HepG2 (cell line): ENCODE results near the gene GDPGP1. TPM values are rescaled to one million over a fixed set of nuclear protein-coding genes. Genes with fewer than 3 reads are reported as not detected.

Experiments used
- BRD4 ChIP-seq: sonication (generic); formaldehyde crosslinking; IDR thresholded peaks from 2 replicates; pipeline ENCODE4 v1.4.0; 2020; ENCODE audit warnings: missing genetic modification reagents
- E2F2 ChIP-seq: sonication (generic); formaldehyde crosslinking; IDR thresholded peaks from 2 replicates; pipeline ENCODE4 v1.4.0; 2020; ENCODE audit warnings: missing genetic modification reagents, borderline replicate concordance
- GABPA ChIP-seq, 2 experiments: IDR thresholded peaks; 2 replicates each; pipeline ENCODE4 v1.6.1; 2011 to 2016; ENCODE audit warnings: low read depth in 2 of 2, low read length in 1 of 2, missing biosample characterization in 1 of 2, missing genetic modification characterization in 1 of 2
- GLI4 ChIP-seq: sonication (generic); formaldehyde crosslinking; IDR thresholded peaks from 2 replicates; pipeline ENCODE4 v1.5.1; 2020; ENCODE audit warnings: missing genetic modification reagents, mild to moderate bottlenecking, moderate library complexity, borderline replicate concordance
- GMEB1 ChIP-seq: sonication (generic); formaldehyde crosslinking; IDR thresholded peaks from 2 replicates; pipeline ENCODE4 v1.5.1; 2020; ENCODE audit warnings: missing genetic modification reagents, mild to moderate bottlenecking, borderline replicate concordance
- HMGA1 ChIP-seq: sonication (generic); formaldehyde crosslinking; conservative IDR thresholded peaks from 2 replicates; pipeline ENCODE4 v1.4.0; 2020; ENCODE audit warnings: missing genetic modification reagents
- HNF4G ChIP-seq, 2 experiments: sonication (generic) in 1 of 2; formaldehyde crosslinking in 1 of 2; IDR thresholded peaks; 2 replicates each; pipeline versions ENCODE4 v1.4.0 to v1.6.1; 2011 to 2020; ENCODE audit warnings: borderline replicate concordance in 2 of 2, low read depth in 2 of 2, mild to moderate bottlenecking in 2 of 2, low read length in 1 of 2, missing genetic modification reagents in 1 of 2, moderate library complexity in 1 of 2
- MTERF4 ChIP-seq: sonication (generic); formaldehyde crosslinking; IDR thresholded peaks from 2 replicates; pipeline ENCODE4 v1.8.0; 2023; ENCODE audit warnings: mild to moderate bottlenecking, missing genetic modification reagents
- MYNN ChIP-seq: sonication (generic); formaldehyde crosslinking; IDR thresholded peaks from 2 replicates; pipeline ENCODE4 v1.4.0; 2020; ENCODE audit warnings: mild to moderate bottlenecking, low read depth, missing genetic modification reagents
- NR2F6 ChIP-seq, 2 experiments: IDR thresholded peaks; 2 replicates each; pipeline ENCODE4 v1.6.1; 2016; ENCODE audit warnings: antibody characterized with exemption in 1 of 2, mild to moderate bottlenecking in 1 of 2
- PITX1 ChIP-seq: sonication (generic); formaldehyde crosslinking; IDR thresholded peaks from 2 replicates; pipeline ENCODE4 v1.5.1; 2020; ENCODE audit warnings: mild to moderate bottlenecking, missing genetic modification reagents
- ZBTB25 ChIP-seq: IDR thresholded peaks from 2 replicates; pipeline ENCODE4 v1.6.1; 2018; ENCODE audit warnings: missing genetic modification reagents
- ZBTB7B ChIP-seq: sonication (generic); formaldehyde crosslinking; IDR thresholded peaks from 2 replicates; pipeline ENCODE4 v1.4.0; 2020; ENCODE audit warnings: missing genetic modification reagents
- ZNF274 ChIP-seq: sonication (generic); formaldehyde crosslinking; IDR thresholded peaks from 2 replicates; pipeline ENCODE4 v1.5.1; 2020; ENCODE audit warnings: mild to moderate bottlenecking, missing genetic modification reagents
- ZNF609 ChIP-seq: sonication (generic); formaldehyde crosslinking; IDR thresholded peaks from 2 replicates; pipeline ENCODE4 v1.4.0; 2020; ENCODE audit warnings: mild to moderate bottlenecking, missing genetic modification reagents, borderline replicate concordance
- ZSCAN12 ChIP-seq: sonication (generic); formaldehyde crosslinking; IDR thresholded peaks from 2 replicates; pipeline ENCODE4 v1.9.0; 2021; ENCODE audit warnings: mild to moderate bottlenecking, missing genetic modification reagents
- polyA plus RNA-seq, 8 experiments: library from polyadenylated mRNA; depleted of rRNA in 3 of 8; stranded (reverse) in 7 of 8; unstranded in 1 of 8; fragments of >200 nt; fragmentation: Illumina TruSeq in 4 of 8; extraction: Trizol in 4 of 8; gene quantifications; 2 replicates each; pipeline versions ENCODE4 v1.2.1 to v1.2.3, GENCODE V29; 2011 to 2016; ENCODE audit warnings: low read depth in 4 of 8, missing spikeins in 1 of 8, mixed read lengths in 1 of 8; ENCODE audit not compliant: insufficient read depth in 1 of 8
- total RNA-seq, 5 experiments: library from RNA; depleted of rRNA; stranded (reverse); fragments of >200 nt; fragmentation: Illumina TruSeq; extraction: Trizol; gene quantifications; 2 replicates each; pipeline ENCODE4 v1.2.3, GENCODE V29; 2016; ENCODE audit warnings: low read depth in 1 of 5

GDPGP1 gene
- total and polyA plus RNA-seq, 2 of the 13 experiments (the other 11 are each of a cell fraction or from before 2014, with no cell fraction given): 1.5 to 4.3 TPM

- TF ChIP-seq ZNF609 (CRISPR knock-in tag) (0 out of 2 replicates have a peak, but pooled peaks have one; percentile 31), HMGA1 (no peak), GMEB1 (0 out of 2 replicates have a peak, but pooled peaks have one; percentile 43), NR2F6 (IDR thresholded peaks at IDR 0.05) (no peak), NR2F6 (CRISPR knock-in tag; IDR thresholded peaks at IDR 0.05) (no peak), ZBTB7B (CRISPR knock-in tag) (0 out of 2 replicates have a peak, but pooled peaks have one; percentile 50), MTERF4 (CRISPR knock-in tag) (no peak), GLI4 (CRISPR knock-in tag) (no peak), HNF4G (IDR thresholded peaks at IDR 0.05; ENCODE audit: borderline replicate concordance, low read depth, low read length) (peak; percentile 86), HNF4G (CRISPR knock-in tag; IDR thresholded peaks at IDR 0.05; ENCODE audit: borderline replicate concordance, low read depth) (peak; percentile 67; the same call in 1 of the 2 replicates), PITX1 (CRISPR knock-in tag) (peak; percentile 45; the same call in 1 of the 2 replicates), E2F2 (CRISPR knock-in tag) (no peak), ZBTB25 (CRISPR knock-in tag) (no peak), BRD4 (no peak), MYNN (no peak), GABPA (IDR thresholded peaks at IDR 0.05; ENCODE audit: low read depth, low read length) (no peak), GABPA (CRISPR knock-in tag; IDR thresholded peaks at IDR 0.05; ENCODE audit: low read depth) (peak; percentile 34; the same call in 1 of the 2 replicates), ZSCAN12 (CRISPR knock-in tag) (0 out of 2 replicates have a peak, but pooled peaks have one; percentile 50), ZNF274 (peak; percentile 56; the same call in 1 of the 2 replicates)
Measured at GRCh38 chr15:90191794-90192509, 42.1 kb upstream of the GDPGP1 start (continued).
